SK-N-MC (cell line): ENCODE data around the gene FOLR2.

Experiments used
- EZH2 ChIP-seq: fragments of 200-600 bp; sonication (generic); IDR thresholded peaks from one replicate; pipeline ENCODE4 v1.6.1; 2017; ENCODE audit warnings: antibody characterized with exemption
- FOXP2 ChIP-seq: optimal IDR thresholded peaks from 2 replicates; pipeline ENCODE3; 2011; ENCODE audit warnings: mild to moderate bottlenecking, moderate library complexity; ENCODE audit not compliant: insufficient read depth; ENCODE audit errors: extremely low read length, control extremely low read depth
- POLR2AphosphoS5 ChIP-seq: IDR thresholded peaks from 2 replicates; pipeline ENCODE4 v1.6.1; 2012; ENCODE audit warnings: mild to moderate bottlenecking, low read depth, low read length, borderline replicate concordance

DNA sequence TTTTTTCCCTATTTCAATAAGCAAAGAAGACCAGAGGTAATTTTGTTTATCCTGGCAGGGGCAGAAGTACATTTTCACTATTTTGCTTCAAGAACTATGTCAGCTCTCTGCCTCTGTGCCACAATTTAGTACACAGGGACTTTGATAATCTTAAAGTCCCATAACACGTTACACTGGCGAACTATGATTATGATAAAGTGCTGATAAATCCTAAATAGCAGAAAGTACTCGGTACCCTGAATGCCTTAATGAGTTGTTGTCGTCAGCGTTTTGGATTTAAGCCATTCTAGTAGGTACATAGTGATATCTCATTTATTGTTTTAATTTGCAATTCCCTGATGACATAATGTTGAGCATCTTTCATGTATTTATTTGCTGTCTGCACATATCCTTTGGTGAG is 44.0 kb downstream of the FOLR2 start:
- no peak for TF ChIP-seq EZH2
- no peak for TF ChIP-seq POLR2AphosphoS5
- no peak for TF ChIP-seq FOXP2
